Fibroblast of pulmonary artery (primary cell): ENCODE results near the gene SYNCRIP.
"Not testable (repeated sequence)": the region's sequence is repeated elsewhere in the genome, so short reads cannot be mapped to it uniquely, and the experiment has no call there.

Experiments used
- DNase-seq: peaks from one replicate; pipeline ENCODE4 v3.0.0-alpha.2; 2010; ENCODE audit warnings: low read depth
- H3K4me3 ChIP-seq: replicated peaks from 2 replicates; pipeline ENCODE4 v1.5.1; 2011; ENCODE audit warnings: low read depth, mild to moderate bottlenecking, control low read depth, low read length, moderate library complexity
- TF ChIP-seq, protein P1 (sequence below): IDR thresholded peaks from 2 replicates; pipeline ENCODE4 v1.5.1; 2011; ENCODE audit warnings: mild to moderate bottlenecking, control low read depth, low read length, inconsistent platforms; ENCODE audit errors: missing control alignments

SYNCRIP gene

DNA sequence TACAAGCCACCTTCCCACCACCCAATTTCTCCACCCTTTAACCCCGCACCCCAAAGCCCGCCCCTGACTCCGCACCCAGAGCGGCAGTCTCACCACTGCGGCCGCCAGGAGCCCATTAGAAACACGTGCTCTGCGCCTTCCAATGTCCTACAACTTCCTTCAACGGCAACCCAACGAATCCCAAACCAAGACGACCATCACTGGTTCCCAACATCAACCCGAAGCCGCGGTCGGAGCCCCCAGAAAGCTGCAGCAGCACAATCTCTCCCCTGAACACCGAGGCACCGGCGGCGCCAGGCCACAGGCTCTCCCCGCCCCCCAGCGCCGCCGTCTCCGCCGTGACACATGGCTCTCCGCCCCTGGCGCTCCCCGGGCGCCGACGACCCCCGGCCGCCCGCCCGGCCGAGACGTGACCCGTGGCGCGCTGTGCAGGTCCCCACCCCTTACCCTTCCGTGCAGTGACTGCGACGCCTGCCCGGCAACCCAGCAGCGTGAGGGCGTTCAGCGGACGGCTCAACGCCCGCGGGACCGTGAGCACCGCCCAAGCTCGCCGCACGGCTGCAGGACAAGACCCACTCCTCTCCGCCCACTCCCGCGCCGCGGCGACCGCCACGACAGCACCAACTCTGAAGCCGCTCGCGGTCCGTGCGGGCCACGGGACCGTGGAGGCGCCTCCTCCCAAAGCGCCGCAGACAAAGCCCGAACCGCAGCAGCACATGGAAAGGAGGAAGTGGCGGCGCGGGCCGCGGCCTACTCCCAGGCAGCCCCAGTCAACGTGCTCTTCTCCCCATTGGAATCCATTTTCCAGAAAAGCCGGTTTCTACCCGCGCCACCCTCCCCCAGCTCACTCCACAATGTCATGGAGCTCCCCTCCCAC is 551 bp downstream of the SYNCRIP start:
- H3K4me3 ChIP-seq: peak overlapping the region; percentile 97
- DNase-seq: peak; percentile 51
- TF ChIP-seq, protein P1, sequence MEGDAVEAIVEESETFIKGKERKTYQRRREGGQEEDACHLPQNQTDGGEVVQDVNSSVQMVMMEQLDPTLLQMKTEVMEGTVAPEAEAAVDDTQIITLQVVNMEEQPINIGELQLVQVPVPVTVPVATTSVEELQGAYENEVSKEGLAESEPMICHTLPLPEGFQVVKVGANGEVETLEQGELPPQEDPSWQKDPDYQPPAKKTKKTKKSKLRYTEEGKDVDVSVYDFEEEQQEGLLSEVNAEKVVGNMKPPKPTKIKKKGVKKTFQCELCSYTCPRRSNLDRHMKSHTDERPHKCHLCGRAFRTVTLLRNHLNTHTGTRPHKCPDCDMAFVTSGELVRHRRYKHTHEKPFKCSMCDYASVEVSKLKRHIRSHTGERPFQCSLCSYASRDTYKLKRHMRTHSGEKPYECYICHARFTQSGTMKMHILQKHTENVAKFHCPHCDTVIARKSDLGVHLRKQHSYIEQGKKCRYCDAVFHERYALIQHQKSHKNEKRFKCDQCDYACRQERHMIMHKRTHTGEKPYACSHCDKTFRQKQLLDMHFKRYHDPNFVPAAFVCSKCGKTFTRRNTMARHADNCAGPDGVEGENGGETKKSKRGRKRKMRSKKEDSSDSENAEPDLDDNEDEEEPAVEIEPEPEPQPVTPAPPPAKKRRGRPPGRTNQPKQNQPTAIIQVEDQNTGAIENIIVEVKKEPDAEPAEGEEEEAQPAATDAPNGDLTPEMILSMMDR: no peak

DNA sequence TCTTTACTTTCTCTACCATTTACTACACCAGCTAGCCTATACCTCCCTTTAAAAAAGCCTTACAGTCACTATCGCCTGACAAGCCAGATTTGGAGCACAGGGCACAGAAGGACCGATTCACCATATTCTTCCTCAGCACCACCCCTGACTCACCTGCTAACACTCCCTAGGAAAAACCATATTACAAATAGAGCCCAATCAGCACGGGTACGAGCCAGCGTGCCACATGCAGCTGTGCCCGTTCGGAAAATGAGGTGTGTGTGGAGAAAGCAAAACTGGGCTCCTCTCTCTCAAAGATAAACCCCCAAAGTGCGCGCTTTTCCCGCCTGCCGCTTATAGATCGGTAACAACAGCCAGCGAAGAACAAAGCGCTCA is 1.2 kb downstream of the SYNCRIP start:
- TF ChIP-seq, protein P1: no peak
- no peak for DNase-seq

DNA sequence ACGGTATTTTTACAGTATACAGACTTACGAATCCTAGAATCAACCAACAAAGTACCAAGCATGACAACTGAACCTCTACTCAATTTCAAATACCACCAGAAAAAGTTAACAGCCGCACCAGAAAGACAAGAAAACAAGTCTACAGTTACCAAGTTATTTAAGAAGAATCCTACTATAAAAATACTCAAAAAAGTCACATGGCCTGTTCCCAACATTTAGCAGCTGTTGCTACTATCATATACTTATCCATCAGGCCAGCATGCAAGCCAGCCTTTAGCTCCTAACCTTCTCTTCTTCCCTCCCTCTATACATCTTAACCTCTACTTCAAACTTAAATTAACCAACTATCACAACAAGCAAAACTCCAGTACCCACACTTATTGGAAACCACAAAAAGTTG is 1.9 kb downstream of the SYNCRIP start:
- no peak for DNase-seq
- TF ChIP-seq, protein P1: no peak
- peak overlapping the region; percentile 97 for H3K4me3 ChIP-seq

More for the DNA sequence above, 1.2 kb downstream of the SYNCRIP start:
- peak overlapping the region; percentile 97 for H3K4me3 ChIP-seq

DNA sequence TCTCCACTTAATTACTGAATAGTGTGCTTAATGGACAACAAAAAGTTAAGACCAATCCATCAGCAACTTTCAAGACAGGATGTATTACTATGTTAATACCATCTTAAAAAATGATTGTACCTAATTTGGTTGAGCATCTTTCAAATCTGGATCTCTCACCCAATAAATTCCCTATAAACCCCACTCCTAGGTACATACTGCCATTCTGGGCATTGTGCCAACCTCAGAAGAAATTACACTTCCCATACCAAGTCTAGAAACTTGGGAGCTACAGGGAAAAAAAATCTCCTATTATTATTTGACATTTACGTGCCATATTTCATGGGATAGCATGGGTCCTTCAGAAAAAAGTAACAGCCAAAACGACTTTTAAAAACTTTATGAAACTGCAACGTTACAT is 5.1 kb downstream of the SYNCRIP start:
- TF ChIP-seq, protein P1: no peak
- no peak overlapping the region for H3K4me3 ChIP-seq
- no peak for DNase-seq

DNA sequence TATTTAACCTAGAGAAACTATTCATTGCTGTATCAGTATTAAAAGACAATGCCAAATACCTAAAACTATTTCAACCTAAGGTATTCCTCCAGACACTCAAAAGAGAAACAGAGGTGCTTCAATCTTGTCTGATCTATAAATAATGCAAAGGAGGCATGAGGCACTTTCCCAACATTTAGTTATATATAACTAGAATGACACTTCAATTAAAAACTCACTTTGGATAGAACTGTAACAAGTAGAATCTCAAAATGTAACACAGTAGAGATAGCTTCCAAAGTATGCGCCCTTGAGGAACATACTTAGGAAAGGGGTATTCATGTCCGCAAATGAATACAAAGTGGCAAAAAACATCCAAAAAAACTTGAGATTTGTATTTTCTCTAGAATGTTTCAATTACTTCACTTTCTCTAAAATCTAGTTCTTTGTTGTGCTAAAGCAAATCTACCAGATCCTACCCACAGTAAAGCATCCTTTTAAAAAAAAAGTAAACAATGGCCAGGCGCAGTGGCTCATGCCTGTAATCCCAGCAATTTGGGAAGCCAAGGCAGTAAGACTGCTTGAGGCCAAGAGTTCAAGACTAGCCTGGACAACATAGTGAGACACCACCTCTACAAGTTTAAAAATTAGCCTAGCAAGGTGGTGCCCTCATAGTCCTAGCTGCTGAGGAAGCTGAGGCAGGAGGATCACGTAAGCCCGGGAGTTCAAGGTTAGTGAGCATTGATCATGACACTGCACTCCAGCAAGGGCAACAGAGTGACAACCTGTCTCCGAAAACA is 10.3 kb downstream of the SYNCRIP start:
- no peak overlapping the region for H3K4me3 ChIP-seq
- TF ChIP-seq, protein P1: no peak

DNA sequence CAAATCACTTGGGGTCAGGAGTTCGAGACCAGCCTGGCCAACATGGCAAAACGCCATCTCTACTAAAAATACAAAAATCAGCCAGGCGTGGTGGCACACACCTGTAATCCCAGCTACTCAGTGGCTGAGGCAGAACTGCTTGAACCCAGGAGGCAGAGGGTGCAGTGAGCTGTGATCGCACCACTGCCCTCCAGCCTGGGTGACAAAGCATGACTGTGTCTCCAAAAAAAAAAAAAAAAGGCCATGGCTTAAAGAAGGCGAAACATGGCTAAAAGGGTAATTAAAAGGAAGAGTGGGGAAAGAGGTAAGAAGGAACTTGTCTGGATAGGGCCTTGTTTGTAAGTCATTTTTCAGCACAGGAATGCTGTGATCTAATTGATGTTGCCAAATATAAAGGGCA is 11.6 kb downstream of the SYNCRIP start:
- DNase-seq, H3K4me3 ChIP-seq: not testable (repeated sequence)

More for the DNA sequence above, 10.3 kb downstream of the SYNCRIP start:
- no peak for DNase-seq

DNA sequence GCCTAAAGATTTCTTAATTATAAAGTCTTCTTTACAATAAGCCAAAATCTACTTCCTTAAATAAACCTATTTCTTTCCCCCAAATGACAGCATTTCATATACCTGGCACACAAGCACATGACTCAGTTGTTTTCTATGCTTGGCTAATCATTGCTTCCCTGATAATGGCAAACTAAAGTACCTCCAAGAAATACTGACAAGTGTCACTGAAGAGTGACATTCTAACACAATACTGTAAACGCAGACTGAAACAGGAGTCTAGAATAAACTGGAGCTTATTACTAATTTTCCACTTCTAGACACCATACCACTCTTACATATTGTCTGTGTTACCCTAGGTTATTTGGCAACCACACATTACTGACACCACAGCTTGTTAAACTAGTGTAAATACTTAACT is 14.3 kb downstream of the SYNCRIP start:
- H3K4me3 ChIP-seq: no peak overlapping the region
- no peak for DNase-seq
- TF ChIP-seq, protein P1: no peak
